ENCODE results near the gene MSH3.

- TF ChIP-seq POLR2A (IDR thresholded peaks at IDR 0.05) (no peak), CTCF (IDR thresholded peaks at IDR 0.05) (no peak)
These were observed 241.1 kb downstream of the MSH3 start for GRCh38 chr5:80895523-80895922.

Measured in testis (tissue), 2 donors.